Prostate gland (tissue), 2 donors: Measurements from ENCODE around the gene KCNE3.

Experiments
- CTCF ChIP-seq, 4 experiments: fragments of 200-600 bp in 2 of 4; fragments of 450-650 bp in 2 of 4; sonication (generic) in 2 of 4; IDR thresholded peaks; 1 replicate in 3 of 4; 2 replicates in 1 of 4; pipeline ENCODE4 v1.5.1; 2016 to 2019; ENCODE audit warnings: antibody characterized with exemption in 4 of 4, mild to moderate bottlenecking in 2 of 4, moderate library complexity in 2 of 4
- POLR2AphosphoS5 ChIP-seq: sonication (generic); formaldehyde crosslinking; IDR thresholded peaks from one replicate; pipeline ENCODE4 v1.6.1; 2017; ENCODE audit warnings: antibody characterized with exemption

- TF ChIP-seq CTCF (IDR thresholded peaks at IDR 0.05), result no peak
- TF ChIP-seq POLR2AphosphoS5, result no peak
Measured at GRCh38 chr11:74460481-74461154, 6.7 kb downstream of the KCNE3 start.
